ENCODE results near the gene MOB1A.

The MOB1A gene

GRCh38 chr2:74174909-74175308 lies 3.8 kb downstream of the MOB1A start:
- no peak for TF ChIP-seq CTCF (IDR thresholded peaks at IDR 0.05; ENCODE audit: low read depth, low read length)
- no peak for DNase-seq (ENCODE audit: extremely low read depth, low read depth)

GRCh38 chr2:74168739-74169138 lies 9.9 kb downstream of the MOB1A start:
- no peak for TF ChIP-seq CTCF (IDR thresholded peaks at IDR 0.05; ENCODE audit: low read depth, low read length)
- DNase-seq (ENCODE audit: extremely low read depth, low read depth) = no peak

- no peak for TF ChIP-seq CTCF (IDR thresholded peaks at IDR 0.05; ENCODE audit: low read depth, low read length)
- DNase-seq (ENCODE audit: extremely low read depth, low read depth) = no peak
These were observed 13.9 kb downstream of the MOB1A start for GRCh38 chr2:74164761-74165160.

GRCh38 chr2:74162951-74163350 lies 15.7 kb downstream of the MOB1A start:
- DNase-seq (ENCODE audit: extremely low read depth, low read depth) = no peak
- no peak for TF ChIP-seq CTCF (IDR thresholded peaks at IDR 0.05; ENCODE audit: low read depth, low read length)

GRCh38 chr2:74155830-74156229 lies 22.8 kb downstream of the MOB1A start:
- no peak for DNase-seq (ENCODE audit: extremely low read depth, low read depth)
- no peak for TF ChIP-seq CTCF (IDR thresholded peaks at IDR 0.05; ENCODE audit: low read depth, low read length)

GRCh38 chr2:74152954-74153353 lies 25.7 kb downstream of the MOB1A start:
- DNase-seq (ENCODE audit: extremely low read depth, low read depth) = no peak
- no peak for TF ChIP-seq CTCF (IDR thresholded peaks at IDR 0.05; ENCODE audit: low read depth, low read length)

GRCh38 chr2:74149570-74150319 lies 28.9 kb downstream of the MOB1A start:
- DNase-seq (ENCODE audit: extremely low read depth, low read depth) = no peak
- TF ChIP-seq CTCF (IDR thresholded peaks at IDR 0.05; ENCODE audit: low read depth, low read length) = no peak
